Keratinocyte (primary cell): ENCODE measurements around the gene ZNF784.

Source experiments
- EZH2 ChIP-seq: IDR thresholded peaks from one replicate; pipeline ENCODE4 v1.6.1; 2012; ENCODE audit warnings: inconsistent platforms, mild to moderate bottlenecking, low read length, moderate library complexity
- TF ChIP-seq, protein P1 (sequence below), 3 experiments: IDR thresholded peaks in 1 of 3; conservative IDR thresholded peaks in 1 of 3; optimal IDR thresholded peaks in 1 of 3; 2 replicates in 2 of 3; 3 replicates in 1 of 3; pipeline versions ENCODE3 to v1.5.1; 2011; ENCODE audit warnings: low read length in 3 of 3, mild to moderate bottlenecking in 3 of 3, moderate library complexity in 2 of 3, control low read depth in 1 of 3, inconsistent platforms in 1 of 3; ENCODE audit not compliant: insufficient read depth in 2 of 3; ENCODE audit errors: extremely low read depth in 1 of 3

GRCh38 chr19:55655648-55656040, 31.3 kb upstream of the ZNF784 start:
- TF ChIP-seq, protein P1, sequence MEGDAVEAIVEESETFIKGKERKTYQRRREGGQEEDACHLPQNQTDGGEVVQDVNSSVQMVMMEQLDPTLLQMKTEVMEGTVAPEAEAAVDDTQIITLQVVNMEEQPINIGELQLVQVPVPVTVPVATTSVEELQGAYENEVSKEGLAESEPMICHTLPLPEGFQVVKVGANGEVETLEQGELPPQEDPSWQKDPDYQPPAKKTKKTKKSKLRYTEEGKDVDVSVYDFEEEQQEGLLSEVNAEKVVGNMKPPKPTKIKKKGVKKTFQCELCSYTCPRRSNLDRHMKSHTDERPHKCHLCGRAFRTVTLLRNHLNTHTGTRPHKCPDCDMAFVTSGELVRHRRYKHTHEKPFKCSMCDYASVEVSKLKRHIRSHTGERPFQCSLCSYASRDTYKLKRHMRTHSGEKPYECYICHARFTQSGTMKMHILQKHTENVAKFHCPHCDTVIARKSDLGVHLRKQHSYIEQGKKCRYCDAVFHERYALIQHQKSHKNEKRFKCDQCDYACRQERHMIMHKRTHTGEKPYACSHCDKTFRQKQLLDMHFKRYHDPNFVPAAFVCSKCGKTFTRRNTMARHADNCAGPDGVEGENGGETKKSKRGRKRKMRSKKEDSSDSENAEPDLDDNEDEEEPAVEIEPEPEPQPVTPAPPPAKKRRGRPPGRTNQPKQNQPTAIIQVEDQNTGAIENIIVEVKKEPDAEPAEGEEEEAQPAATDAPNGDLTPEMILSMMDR (optimal IDR thresholded peaks at IDR 0.05 in 1 of 3, IDR thresholded peaks at IDR 0.05 in 1 of 3, conservative IDR thresholded peaks at IDR 0.05 in 1 of 3; ENCODE audit: extremely low read depth in 1 of 3, insufficient read depth in 2 of 3, low read length in 3 of 3): no peak
- no peak for TF ChIP-seq EZH2
